22Rv1 (cell line): ENCODE results near the gene LRRK1.

Source experiments
- ZFX ChIP-seq: fragments of 450-650 bp; IDR thresholded peaks from 2 replicates; pipeline ENCODE4 v1.6.1; 2017; ENCODE audit warnings: antibody characterized with exemption, borderline replicate concordance
- TF ChIP-seq, protein P1 (sequence below): fragments of 450-650 bp; IDR thresholded peaks from 2 replicates; pipeline ENCODE4 v1.5.1; 2017; ENCODE audit warnings: mild to moderate bottlenecking

- TF ChIP-seq, protein P1, sequence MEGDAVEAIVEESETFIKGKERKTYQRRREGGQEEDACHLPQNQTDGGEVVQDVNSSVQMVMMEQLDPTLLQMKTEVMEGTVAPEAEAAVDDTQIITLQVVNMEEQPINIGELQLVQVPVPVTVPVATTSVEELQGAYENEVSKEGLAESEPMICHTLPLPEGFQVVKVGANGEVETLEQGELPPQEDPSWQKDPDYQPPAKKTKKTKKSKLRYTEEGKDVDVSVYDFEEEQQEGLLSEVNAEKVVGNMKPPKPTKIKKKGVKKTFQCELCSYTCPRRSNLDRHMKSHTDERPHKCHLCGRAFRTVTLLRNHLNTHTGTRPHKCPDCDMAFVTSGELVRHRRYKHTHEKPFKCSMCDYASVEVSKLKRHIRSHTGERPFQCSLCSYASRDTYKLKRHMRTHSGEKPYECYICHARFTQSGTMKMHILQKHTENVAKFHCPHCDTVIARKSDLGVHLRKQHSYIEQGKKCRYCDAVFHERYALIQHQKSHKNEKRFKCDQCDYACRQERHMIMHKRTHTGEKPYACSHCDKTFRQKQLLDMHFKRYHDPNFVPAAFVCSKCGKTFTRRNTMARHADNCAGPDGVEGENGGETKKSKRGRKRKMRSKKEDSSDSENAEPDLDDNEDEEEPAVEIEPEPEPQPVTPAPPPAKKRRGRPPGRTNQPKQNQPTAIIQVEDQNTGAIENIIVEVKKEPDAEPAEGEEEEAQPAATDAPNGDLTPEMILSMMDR = no peak
- no peak for TF ChIP-seq ZFX
Measured at GRCh38 chr15:100911086-100911485, 8.1 kb upstream of the LRRK1 start.
